Fibroblast of skin of back (primary cell): ENCODE measurements around the gene CELF5.

Experiments
- DNase-seq: peaks from one replicate; pipeline ENCODE4 v3.0.0-alpha.2; 2013

CELF5 gene

DNA sequence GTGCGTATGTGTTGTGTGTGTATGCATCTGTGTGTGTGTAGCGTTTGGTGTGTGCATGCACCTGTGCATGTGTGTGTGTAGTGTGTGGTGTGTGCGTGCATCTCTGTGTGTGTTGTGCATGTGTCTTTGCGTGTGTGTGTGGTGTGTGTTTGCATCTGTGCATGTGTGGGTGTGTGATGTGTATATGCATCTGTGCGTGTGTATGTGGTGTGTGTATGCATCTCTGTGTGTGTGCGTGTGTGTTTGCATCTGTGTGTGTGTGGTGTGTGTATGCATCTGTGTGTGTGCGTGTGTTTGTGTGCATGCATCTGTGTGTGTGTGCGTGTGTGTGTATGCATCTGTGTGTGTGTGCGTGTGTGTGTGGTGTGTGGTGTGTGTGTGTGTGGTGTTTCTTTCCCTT, 20.6 kb downstream of the CELF5 start:
- DNase-seq, result no peak

GRCh38 chr19:3248728-3249326, 24.4 kb downstream of the CELF5 start:
- DNase-seq, result no peak

GRCh38 chr19:3249408-3249807, 24.9 kb downstream of the CELF5 start:
- DNase-seq, result no peak

- DNase-seq, result no peak
These were observed 26.2 kb downstream of the CELF5 start for GRCh38 chr19:3250675-3251074.

- DNase-seq, result no peak
These were observed 26.8 kb downstream of the CELF5 start for GRCh38 chr19:3251229-3251628.

- no peak for DNase-seq
These were observed 28.2 kb downstream of the CELF5 start for GRCh38 chr19:3252650-3253049.

- DNase-seq, result no peak
These were observed 28.8 kb downstream of the CELF5 start for GRCh38 chr19:3253270-3253669.

GRCh38 chr19:3254520-3254919, 30.1 kb downstream of the CELF5 start:
- DNase-seq, result no peak

DNA sequence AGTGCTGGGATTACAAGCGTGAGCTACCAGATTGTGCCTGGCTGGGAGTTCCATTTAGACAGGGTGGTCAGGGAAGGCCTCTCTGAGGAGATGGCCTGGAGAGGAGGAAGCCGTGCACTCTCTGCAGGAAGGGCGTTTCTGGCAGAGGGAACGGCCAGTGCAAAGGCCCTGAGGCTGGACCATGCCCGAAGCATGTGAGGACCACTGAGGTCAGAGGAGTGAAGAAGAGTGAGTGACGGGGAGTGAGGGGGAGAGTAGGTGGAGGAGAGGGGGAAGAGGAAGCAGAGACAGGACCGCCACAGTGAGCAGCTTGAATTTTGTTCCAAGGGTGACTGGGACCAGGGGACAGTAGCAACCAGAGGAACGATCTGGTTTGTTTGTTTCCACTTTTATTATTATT, 32.6 kb downstream of the CELF5 start:
- DNase-seq, result no peak

GRCh38 chr19:3262362-3262761, 37.9 kb downstream of the CELF5 start:
- DNase-seq, result no peak

- no peak for DNase-seq
These were observed 39.4 kb downstream of the CELF5 start for GRCh38 chr19:3263866-3264265.

DNA sequence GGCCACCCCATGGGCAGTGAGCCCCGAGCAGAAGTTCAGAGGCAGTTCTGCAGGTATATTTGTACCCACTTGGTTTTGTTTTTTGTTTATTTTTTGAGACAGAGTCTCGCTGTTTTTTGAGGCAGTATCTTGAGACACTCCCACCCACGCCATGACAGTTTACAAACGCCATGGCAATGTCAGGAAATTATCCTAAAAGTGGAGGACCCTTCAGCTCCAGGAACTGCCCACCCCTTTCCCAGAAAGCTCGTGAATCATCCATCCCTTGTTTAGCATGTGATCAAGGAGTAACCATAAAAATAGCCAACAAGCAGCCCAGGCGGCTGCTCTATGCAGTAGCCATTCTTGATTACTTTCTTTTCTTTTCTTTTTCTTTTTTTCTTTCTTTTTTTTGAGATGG, 41.0 kb downstream of the CELF5 start:
- DNase-seq, result no peak

- DNase-seq, result no peak
These were observed 41.7 kb downstream of the CELF5 start for GRCh38 chr19:3266092-3266693.

DNA sequence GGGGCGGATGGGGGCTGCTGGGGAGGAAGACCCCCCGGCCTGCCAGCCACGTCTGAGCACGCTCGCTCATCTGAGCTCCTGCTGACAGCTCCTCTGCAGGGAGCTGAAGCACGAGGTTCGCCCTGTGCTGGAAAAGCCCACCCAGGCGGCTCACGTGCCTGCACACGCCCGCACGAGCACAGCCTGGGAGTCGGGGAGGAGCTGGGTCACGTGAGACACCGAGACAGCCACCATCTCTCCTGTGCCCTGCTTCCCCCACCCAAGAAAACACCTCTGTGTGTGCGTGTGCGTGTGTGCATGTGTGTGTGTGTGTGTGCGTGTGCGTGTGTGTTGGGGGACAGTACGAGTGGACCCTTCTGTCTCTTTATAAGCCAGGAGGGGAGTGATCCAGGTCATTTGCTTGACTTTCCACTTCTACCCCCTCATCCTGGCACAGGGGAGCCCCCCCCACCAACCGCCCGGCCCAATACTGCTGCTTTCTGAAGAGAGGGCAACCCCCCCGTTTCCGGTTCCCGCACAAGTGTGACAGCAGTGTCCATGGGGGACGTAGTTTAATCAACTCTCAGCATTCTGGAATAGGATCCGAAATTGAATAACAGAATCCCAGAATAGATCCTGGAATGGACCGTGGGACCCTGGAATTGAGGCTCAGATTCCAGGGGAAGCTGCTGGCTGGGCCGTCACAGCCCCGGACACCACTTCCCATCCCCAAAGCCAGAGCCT, 42.5 kb downstream of the CELF5 start:
- DNase-seq, result no peak

- DNase-seq, result no peak
These were observed 43.9 kb downstream of the CELF5 start for GRCh38 chr19:3268326-3268725.

- DNase-seq, result no peak
These were observed 44.3 kb downstream of the CELF5 start for GRCh38 chr19:3268763-3269162.

DNA sequence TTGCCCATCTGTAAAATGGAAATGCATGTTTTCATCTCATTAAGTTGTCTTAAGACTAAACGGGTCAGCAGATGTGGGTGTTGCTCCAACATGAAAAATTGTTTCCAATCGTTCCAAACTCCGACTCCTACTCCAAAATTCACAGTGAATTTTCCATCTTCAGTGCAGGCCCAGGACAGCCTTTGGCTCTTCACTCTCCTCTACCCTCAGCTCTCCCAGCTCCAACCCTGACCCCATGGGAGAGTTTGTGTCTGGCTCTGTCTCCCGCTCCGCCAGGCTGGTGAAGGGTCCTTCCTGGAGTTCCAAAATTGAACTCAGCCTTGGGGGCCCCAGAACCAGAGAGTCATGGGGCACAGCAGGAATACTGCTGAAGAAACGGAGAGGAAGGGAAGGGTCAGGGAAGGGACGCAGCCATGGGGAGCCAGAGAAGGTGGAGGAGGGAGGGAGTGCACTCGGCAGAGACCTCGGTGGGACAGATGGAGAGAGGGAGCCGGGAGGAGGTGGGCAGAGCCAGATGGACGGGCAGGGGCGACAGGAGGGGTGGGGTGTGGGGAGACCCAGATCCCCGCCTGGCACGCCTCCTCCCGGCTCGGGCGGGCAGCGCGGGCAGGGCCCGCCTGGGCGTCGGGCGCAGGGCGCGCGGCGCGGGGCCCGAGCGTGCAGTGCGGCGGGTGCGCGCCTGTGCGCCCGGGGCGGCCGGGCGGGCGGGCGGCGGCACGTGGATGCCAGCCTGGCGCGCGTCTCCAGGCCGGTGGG, 45.6 kb downstream of the CELF5 start:
- no peak for DNase-seq

DNA sequence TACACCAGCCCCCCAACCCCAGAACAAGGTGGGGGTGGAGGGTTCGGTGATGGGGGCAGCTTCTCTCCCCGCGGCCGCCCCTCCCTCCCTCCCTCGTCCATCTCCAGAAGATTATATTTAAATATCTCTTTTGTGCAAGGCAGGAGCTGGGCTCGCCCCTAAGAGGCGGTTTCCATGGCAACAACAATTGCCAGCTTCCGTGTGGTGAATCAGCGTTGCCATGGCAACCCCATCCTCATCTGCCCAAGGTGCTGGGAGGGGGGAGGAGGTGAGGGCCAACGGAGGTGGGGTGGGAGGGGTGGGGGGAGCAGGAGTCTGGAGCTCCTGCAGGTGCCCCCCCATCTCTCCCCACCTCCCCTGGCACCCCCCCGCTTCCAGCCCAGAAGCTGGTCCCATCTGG, 46.4 kb downstream of the CELF5 start:
- peak; percentile 42 for DNase-seq

DNA sequence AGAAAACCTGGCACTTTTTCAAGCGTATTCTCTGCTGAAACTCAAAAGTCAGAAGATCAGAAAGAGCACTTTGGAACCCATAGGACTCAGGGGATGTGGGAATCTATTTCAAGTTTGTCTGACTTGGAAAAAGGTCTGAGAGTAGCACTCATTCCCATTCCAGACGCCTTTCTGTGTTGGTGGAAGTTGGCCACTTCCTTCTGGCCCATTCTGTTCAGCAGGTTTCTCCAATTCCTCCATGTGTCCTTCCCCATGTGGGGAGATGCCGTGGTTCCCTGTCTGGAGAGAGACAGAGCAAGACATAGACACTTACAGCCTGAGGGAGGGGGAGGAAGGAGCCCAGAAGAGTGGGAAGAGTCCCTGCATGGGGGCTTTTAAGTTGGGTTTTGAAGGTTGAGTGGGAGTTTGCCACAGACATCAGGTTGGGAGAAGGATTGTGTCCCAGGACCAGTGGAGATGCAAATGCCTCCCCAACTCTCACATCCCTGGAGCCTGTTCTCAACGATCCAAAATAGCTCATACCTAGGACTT, 48.0 kb downstream of the CELF5 start:
- DNase-seq, result no peak

- no peak for DNase-seq
These were observed 48.5 kb downstream of the CELF5 start for GRCh38 chr19:3272952-3273351.

DNA sequence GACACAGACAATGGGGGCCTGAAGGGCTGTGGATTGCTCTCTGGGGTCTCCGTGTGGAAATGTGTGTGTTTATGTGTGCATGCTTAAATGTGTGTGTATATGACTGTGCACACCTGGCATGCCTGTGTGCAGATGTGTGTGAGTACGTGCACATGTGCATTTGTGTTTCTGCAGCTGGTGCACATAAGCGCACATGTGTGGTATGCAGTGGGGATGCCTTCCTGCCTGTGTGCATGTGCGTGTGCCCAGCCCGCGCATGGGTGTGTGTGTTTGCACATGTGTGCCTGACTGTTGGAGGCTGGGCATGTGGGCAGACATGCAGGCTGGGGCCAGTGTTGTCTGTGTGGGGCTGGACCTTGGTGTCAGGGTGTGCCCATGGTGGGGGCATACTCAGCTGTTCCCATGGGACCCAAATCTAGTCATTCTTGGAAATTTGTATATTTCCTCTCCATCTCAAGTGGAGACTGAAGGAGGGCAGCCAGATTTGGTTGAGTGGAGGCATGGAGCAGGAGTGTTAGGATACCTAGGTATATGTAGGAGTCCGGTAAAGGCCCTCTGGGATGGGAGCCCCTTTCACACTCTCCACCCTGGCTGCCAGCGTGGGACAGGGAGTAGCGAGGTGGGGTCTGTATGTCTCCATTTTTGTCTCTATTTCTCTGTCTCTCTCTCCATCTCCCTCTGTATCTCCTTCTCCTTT, 49.9 kb downstream of the CELF5 start:
- DNase-seq, result no peak

DNA sequence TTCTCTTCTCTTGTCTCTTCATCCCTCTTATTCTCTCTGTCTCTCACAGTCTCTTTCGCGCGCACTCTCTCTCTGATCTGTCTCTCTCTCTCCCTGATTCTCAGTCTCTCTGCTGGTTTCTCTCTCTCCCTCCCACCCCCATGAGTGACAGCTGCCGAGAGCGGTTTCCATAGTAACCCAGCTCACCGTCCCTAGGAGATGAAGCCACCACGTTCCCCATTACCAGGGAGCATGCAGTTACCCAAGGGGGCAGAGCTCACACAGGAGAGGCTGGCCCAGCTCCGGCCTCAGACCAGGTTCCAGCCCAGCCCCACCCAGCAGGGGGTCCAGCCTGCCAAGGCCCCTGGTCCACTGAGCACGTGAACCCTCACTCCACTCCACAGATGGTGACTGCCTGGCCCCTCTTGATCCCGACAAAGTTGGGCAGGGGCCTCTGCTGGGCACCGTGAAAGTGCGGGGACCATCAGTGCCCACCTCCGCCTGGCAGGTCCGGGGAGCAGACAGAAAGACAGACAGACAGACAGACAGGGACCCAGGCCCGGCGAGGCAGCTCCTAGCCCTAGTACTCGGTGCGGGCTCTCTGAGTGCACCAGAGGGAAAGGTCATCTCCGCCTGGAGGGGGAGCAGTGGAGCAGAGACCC, 50.6 kb downstream of the CELF5 start:
- DNase-seq, result peak; percentile 34
